GM20000 (cell line): Measurements from ENCODE around the gene BAZ1A.

ENCODE experiments used
- DNase-seq: peaks from one replicate; pipeline ENCODE4 v3.0.0; 2012; ENCODE audit warnings: low spot score
- CTCF ChIP-seq: IDR thresholded peaks from 2 replicates; pipeline ENCODE4 v1.5.1; 2012; ENCODE audit warnings: mild to moderate bottlenecking, control low read depth; ENCODE audit errors: extremely low read depth, missing control alignments

Gene BAZ1A

GRCh38 chr14:34718750-34719304 is 156.3 kb downstream of the BAZ1A start:
- no peak for DNase-seq
- TF ChIP-seq CTCF: no peak

GRCh38 chr14:34715127-34715863 is 159.9 kb downstream of the BAZ1A start:
- no peak for TF ChIP-seq CTCF
- no peak for DNase-seq

GRCh38 chr14:34714320-34715126 is 160.6 kb downstream of the BAZ1A start, which contains the start of gene CFL2:
Gene CFL2 (minus strand): TSS chr14:34714593. CDS start chr14:34714540, 53 bp downstream.
- DNase-seq: peak; percentile 96
- TF ChIP-seq CTCF: no peak

GRCh38 chr14:34713681-34714319 is 161.4 kb downstream of the BAZ1A start:
- peak; percentile 51 for DNase-seq
- no peak for TF ChIP-seq CTCF

GRCh38 chr14:34713122-34713680 is 162.0 kb downstream of the BAZ1A start:
- no peak for DNase-seq
- no peak for TF ChIP-seq CTCF

GRCh38 chr14:34711796-34712712 is 163.1 kb downstream of the BAZ1A start:
- DNase-seq: no peak
- TF ChIP-seq CTCF: no peak
